Astrocyte (in vitro differentiated cells and primary cell): ENCODE results near the gene ZBTB45. TPM values are rescaled to one million over a fixed set of nuclear protein-coding genes. Genes with fewer than 3 reads are reported as not detected.
"Not testable (repeated sequence)": the region's sequence is repeated elsewhere in the genome, so short reads cannot be mapped to it uniquely, and the experiment has no call there.

Experiments
- DNase-seq: peaks from one replicate; pipeline ENCODE4 v3.0.0-alpha.2; 2010; ENCODE audit warnings: low read depth
- FAIRE-seq: peaks from 2 replicates; lab custom pipeline; 2011; peaks lifted over from hg19 to GRCh38; lab: Jason Lieb, UNC
- H2AFZ ChIP-seq: 2 replicates; pipeline ENCODE4 v1.6.0; 2012; ENCODE audit warnings: low read depth, low read length, inconsistent platforms
- H3K27ac ChIP-seq: 2 replicates; pipeline ENCODE4 v1.5.1; 2011; ENCODE audit warnings: low read depth, low read length, inconsistent platforms
- H3K27me3 ChIP-seq: 2 replicates; pipeline ENCODE4 v1.6.0; 2011; ENCODE audit warnings: low read length, inconsistent platforms; ENCODE audit not compliant: insufficient read depth
- H3K36me3 ChIP-seq: 2 replicates; pipeline ENCODE4 v1.5.1; 2011; ENCODE audit warnings: low read length, inconsistent platforms; ENCODE audit not compliant: insufficient read depth
- H3K4me1 ChIP-seq: 2 replicates; pipeline ENCODE4 v1.5.1; 2011; ENCODE audit warnings: low read length, inconsistent platforms; ENCODE audit not compliant: insufficient read depth
- H3K4me2 ChIP-seq: 2 replicates; pipeline ENCODE4 v1.6.0; 2012; ENCODE audit warnings: low read length, inconsistent platforms
- H3K4me3 ChIP-seq: 2 replicates; pipeline ENCODE4 v1.5.1; 2011; ENCODE audit warnings: low read depth, mild to moderate bottlenecking, low read length, inconsistent platforms; ENCODE audit not compliant: insufficient read depth
- H3K79me2 ChIP-seq: 2 replicates; pipeline ENCODE4 v1.6.0; 2012; ENCODE audit warnings: mild to moderate bottlenecking, low read length, inconsistent platforms; ENCODE audit not compliant: insufficient read depth
- H3K9ac ChIP-seq: 2 replicates; pipeline ENCODE4 v1.6.0; 2012; ENCODE audit warnings: mild to moderate bottlenecking, low read length, inconsistent platforms
- H3K9me3 ChIP-seq: 2 replicates; pipeline ENCODE4 v1.5.1; 2012; ENCODE audit warnings: low read depth, mild to moderate bottlenecking, low read length, inconsistent platforms; ENCODE audit not compliant: insufficient read depth
- H4K20me1 ChIP-seq: 2 replicates; pipeline ENCODE4 v1.6.0; 2012; ENCODE audit warnings: low read length, inconsistent platforms; ENCODE audit not compliant: insufficient read depth
- H3K27ac Mint-ChIP-seq: one replicate; pipeline ENCODE4 v1.8.0; 2021; ENCODE audit warnings: mild to moderate bottlenecking, mixed read lengths; ENCODE audit not compliant: unreplicated experiment
- H3K27me3 Mint-ChIP-seq: one replicate; pipeline ENCODE4 v1.8.0; 2021; ENCODE audit warnings: low read depth, mixed read lengths; ENCODE audit not compliant: unreplicated experiment
- H3K36me3 Mint-ChIP-seq: one replicate; pipeline ENCODE4 v1.8.0; 2021; ENCODE audit warnings: low read depth, mixed read lengths; ENCODE audit not compliant: unreplicated experiment
- H3K4me1 Mint-ChIP-seq: one replicate; pipeline ENCODE4 v1.8.0; 2021; ENCODE audit warnings: low read depth, mixed read lengths; ENCODE audit not compliant: unreplicated experiment
- H3K4me3 Mint-ChIP-seq: one replicate; pipeline ENCODE4 v1.8.0; 2021; ENCODE audit warnings: mild to moderate bottlenecking, moderate library complexity, mixed read lengths; ENCODE audit not compliant: unreplicated experiment
- H3K9me3 Mint-ChIP-seq: one replicate; pipeline ENCODE4 v1.8.0; 2021; ENCODE audit warnings: mild to moderate bottlenecking, mixed read lengths; ENCODE audit not compliant: unreplicated experiment
- EZH2 ChIP-seq: IDR thresholded peaks from 2 replicates; pipeline ENCODE4 v1.6.1; 2012; ENCODE audit warnings: mild to moderate bottlenecking, low read length, inconsistent platforms; ENCODE audit not compliant: insufficient read depth
- total RNA-seq: library from RNA; stranded (reverse); gene quantifications from 2 replicates; pipeline ENCODE4 v1.2.1, GENCODE V29; 2021
- TF ChIP-seq, protein P1 (sequence below): IDR thresholded peaks from 2 replicates; pipeline ENCODE4 v1.5.1; 2011; ENCODE audit warnings: low read depth, mild to moderate bottlenecking, inconsistent platforms, low read length, moderate library complexity; ENCODE audit not compliant: insufficient read depth

ZBTB45 gene
- total RNA-seq, 1 donor from 2014 or later = 16.3 TPM

- H3K79me2 ChIP-seq = peaks cover 8% of the 10 kb centered on the region
Observed at GRCh38 chr19:58510084-58510862, 9.3 kb downstream of the ZBTB45 start.

DNA sequence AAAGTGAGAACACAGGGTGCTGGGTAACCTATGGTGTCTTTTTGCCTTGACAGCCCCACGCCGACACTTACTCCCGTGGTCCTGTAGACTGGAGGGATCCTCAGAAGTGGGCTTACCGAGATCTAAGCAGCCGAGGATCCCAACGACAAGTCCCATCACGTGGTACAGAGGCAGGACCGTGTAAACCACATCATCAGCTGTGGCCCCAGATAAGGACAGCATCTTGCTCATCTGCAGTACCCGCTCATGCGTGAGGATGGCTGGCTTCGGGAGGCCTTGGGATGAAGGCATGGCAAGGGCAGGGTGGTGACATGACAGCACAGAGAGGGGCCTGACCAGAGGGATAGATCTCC is 9.9 kb downstream of the ZBTB45 start:
- Histone ChIP-seq H4K20me1 (peaks cover 3% of the 10 kb centered on the region), H3K4me3 (no peak overlapping the region), H2AFZ (no peak overlapping the region), H3K9me3 (no peaks in the 10 kb centered on the region), H3K27me3 (no peaks in the 10 kb centered on the region), H3K9ac (no peak overlapping the region), H3K36me3 (no peaks in the 10 kb centered on the region), H3K4me1 (peaks cover 6% of the 10 kb centered on the region), H3K27ac (no peak overlapping the region), H3K4me2 (no peak overlapping the region), H3K79me2 (peaks cover 4% of the 10 kb centered on the region)
- DNase-seq (no peak), FAIRE-seq (no peak)
- Mint-ChIP-seq H3K4me1 (peaks cover under 1% of the 10 kb centered on the region), H3K27me3 (no peaks in the 10 kb centered on the region), H3K27ac (no peak overlapping the region), H3K4me3 (no peak overlapping the region), H3K36me3 (peaks cover 9% of the 10 kb centered on the region), H3K9me3 (peaks cover 6% of the 10 kb centered on the region)
- TF ChIP-seq, protein P1, sequence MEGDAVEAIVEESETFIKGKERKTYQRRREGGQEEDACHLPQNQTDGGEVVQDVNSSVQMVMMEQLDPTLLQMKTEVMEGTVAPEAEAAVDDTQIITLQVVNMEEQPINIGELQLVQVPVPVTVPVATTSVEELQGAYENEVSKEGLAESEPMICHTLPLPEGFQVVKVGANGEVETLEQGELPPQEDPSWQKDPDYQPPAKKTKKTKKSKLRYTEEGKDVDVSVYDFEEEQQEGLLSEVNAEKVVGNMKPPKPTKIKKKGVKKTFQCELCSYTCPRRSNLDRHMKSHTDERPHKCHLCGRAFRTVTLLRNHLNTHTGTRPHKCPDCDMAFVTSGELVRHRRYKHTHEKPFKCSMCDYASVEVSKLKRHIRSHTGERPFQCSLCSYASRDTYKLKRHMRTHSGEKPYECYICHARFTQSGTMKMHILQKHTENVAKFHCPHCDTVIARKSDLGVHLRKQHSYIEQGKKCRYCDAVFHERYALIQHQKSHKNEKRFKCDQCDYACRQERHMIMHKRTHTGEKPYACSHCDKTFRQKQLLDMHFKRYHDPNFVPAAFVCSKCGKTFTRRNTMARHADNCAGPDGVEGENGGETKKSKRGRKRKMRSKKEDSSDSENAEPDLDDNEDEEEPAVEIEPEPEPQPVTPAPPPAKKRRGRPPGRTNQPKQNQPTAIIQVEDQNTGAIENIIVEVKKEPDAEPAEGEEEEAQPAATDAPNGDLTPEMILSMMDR = no peak
- no peak for TF ChIP-seq EZH2

More at GRCh38 chr19:58510084-58510862, 9.3 kb downstream of the ZBTB45 start:
- H3K9me3 ChIP-seq = no peaks in the 10 kb centered on the region
- H3K9me3 Mint-ChIP-seq = peaks cover 6% of the 10 kb centered on the region
- no peak overlapping the region for H3K27ac ChIP-seq
- no peaks in the 10 kb centered on the region for H3K27me3 ChIP-seq
- H3K9ac ChIP-seq = no peak overlapping the region
- H3K4me1 Mint-ChIP-seq = peaks cover 3% of the 10 kb centered on the region
- FAIRE-seq (no peak), DNase-seq (no peak)
- peaks cover 9% of the 10 kb centered on the region for H3K36me3 Mint-ChIP-seq
- H3K27ac Mint-ChIP-seq = no peak overlapping the region
- TF ChIP-seq, protein P1 = no peak
- peaks cover 6% of the 10 kb centered on the region for H3K4me1 ChIP-seq
- no peak overlapping the region for H3K4me3 Mint-ChIP-seq
- H3K27me3 Mint-ChIP-seq = no peaks in the 10 kb centered on the region
- H3K4me3 ChIP-seq = no peak overlapping the region
- H2AFZ ChIP-seq = no peak overlapping the region
- H4K20me1 ChIP-seq = peaks cover 3% of the 10 kb centered on the region
- H3K4me2 ChIP-seq = no peak overlapping the region
- no peaks in the 10 kb centered on the region for H3K36me3 ChIP-seq

- not testable (repeated sequence) for DNase-seq, H3K4me3 Mint-ChIP-seq, H4K20me1 ChIP-seq, H3K27ac Mint-ChIP-seq, H3K9ac ChIP-seq, FAIRE-seq, H3K36me3 Mint-ChIP-seq, H2AFZ ChIP-seq, H3K9me3 ChIP-seq, H3K9me3 Mint-ChIP-seq, H3K4me1 Mint-ChIP-seq, H3K27ac ChIP-seq, H3K4me1 ChIP-seq, H3K4me2 ChIP-seq, H3K36me3 ChIP-seq, H3K27me3 Mint-ChIP-seq, H3K4me3 ChIP-seq, H3K27me3 ChIP-seq, H3K79me2 ChIP-seq
Observed at GRCh38 chr19:58507602-58508223, 11.9 kb downstream of the ZBTB45 start.
